ENCODE results near the gene ATP9B. TPM values are rescaled to one million over a fixed set of nuclear protein-coding genes. Genes with fewer than 3 reads are reported as not detected.

ATP9B gene
- total RNA-seq, 1 experiment from 2014 or later = 17.8 TPM

- ChIA-PET RAD21 (ENCODE audit: low non-redundant PET in 1 of 2, low total read pairs in 2 of 2, uncharacterized antibody in 2 of 2, unreplicated experiment in 2 of 2) (no interaction called here), POLR2A (no interaction called here), CTCF (no interaction called here)
- ATAC-seq = no peak
- no peak for TF ChIP-seq ZNF274 (IDR thresholded peaks at IDR 0.05; ENCODE audit: low read depth, low read length)
- no peak for TF ChIP-seq POLR2AphosphoS5 (IDR thresholded peaks at IDR 0.05; ENCODE audit: low read depth, low read length)
- TF ChIP-seq CTCF (IDR thresholded peaks at IDR 0.05 in 2 of 3, conservative IDR thresholded peaks at IDR 0.05 in 1 of 3; ENCODE audit: borderline replicate concordance in 1 of 3, insufficient read depth in 1 of 3, low read depth in 2 of 3, low read length in 2 of 3) = no peak
- no peak for TF ChIP-seq YY1 (IDR thresholded peaks at IDR 0.05; ENCODE audit: extremely low read depth, insufficient replicate concordance, low read depth, low read length)
- no peak for TF ChIP-seq EGR1 (IDR thresholded peaks at IDR 0.05; ENCODE audit: low read depth)
- TF ChIP-seq ELF1 (IDR thresholded peaks at IDR 0.05; ENCODE audit: borderline replicate concordance, low read depth) = no peak
- TF ChIP-seq SP1 (IDR thresholded peaks at IDR 0.05; ENCODE audit: low read depth) = no peak
- TF ChIP-seq ZBTB33 (IDR thresholded peaks at IDR 0.05; ENCODE audit: extremely low read depth, insufficient replicate concordance, low read length) = no peak
- no peak for TF ChIP-seq CBX3 (IDR thresholded peaks at IDR 0.05; ENCODE audit: low read depth)
- TF ChIP-seq MAX (IDR thresholded peaks at IDR 0.05) = no peak
- no peak for TF ChIP-seq POLR2A (IDR thresholded peaks at IDR 0.05; ENCODE audit: borderline replicate concordance, extremely low read depth, insufficient read depth, insufficient read length)
- TF ChIP-seq SIN3A (IDR thresholded peaks at IDR 0.05; ENCODE audit: low read depth) = no peak
- TF ChIP-seq ATF3 (IDR thresholded peaks at IDR 0.05) = no peak
- no peak for TF ChIP-seq CEBPB (IDR thresholded peaks at IDR 0.05; ENCODE audit: low read depth)
- no peak for TF ChIP-seq RAD21 (IDR thresholded peaks at IDR 0.05; ENCODE audit: low read depth)
- no peak for TF ChIP-seq FOSL1 (IDR thresholded peaks at IDR 0.05; ENCODE audit: low read depth)
- no peak for TF ChIP-seq TCF7L2 (IDR thresholded peaks at IDR 0.05; ENCODE audit: borderline replicate concordance, extremely low read depth, insufficient read depth, insufficient read length)
- TF ChIP-seq EZH2phosphoT487 (IDR thresholded peaks at IDR 0.05; ENCODE audit: borderline replicate concordance) = no peak
- TF ChIP-seq REST (IDR thresholded peaks at IDR 0.05; ENCODE audit: low read depth) = no peak
- TF ChIP-seq SRF (IDR thresholded peaks at IDR 0.05; ENCODE audit: low read depth) = no peak
- Histone ChIP-seq H2AFZ (ENCODE audit: low read depth, low read length, poor library complexity, severe bottlenecking) (no peak overlapping the region), H3K4me1 (ENCODE audit: control insufficient read depth in 1 of 2, insufficient read depth in 2 of 2, low read length in 2 of 2) (no peaks in the 10 kb centered on the region), H4K20me1 (ENCODE audit: insufficient read depth) (no peaks in the 10 kb centered on the region), H3K4me2 (ENCODE audit: low read length) (no peak overlapping the region), H3K79me2 (ENCODE audit: insufficient read depth, low read length) (no peaks in the 10 kb centered on the region), H3K9me3 (ENCODE audit: control insufficient read depth in 1 of 2, insufficient read depth in 1 of 2, low read depth in 1 of 2, low read length in 2 of 2) (no peaks in the 10 kb centered on the region), H3K4me3 (replicated peaks in 1 of 2; ENCODE audit: low read depth in 1 of 2, low read length in 2 of 2) (no peak overlapping the region), H3K27ac (ENCODE audit: low read depth, low read length) (no peak overlapping the region), H3K27me3 (ENCODE audit: insufficient read depth, low read length) (no peaks in the 10 kb centered on the region), H3K9ac (ENCODE audit: low read length) (no peak overlapping the region), H3K36me3 (ENCODE audit: control insufficient read depth in 1 of 2, insufficient read depth in 2 of 2, low read length in 2 of 2) (no peaks in the 10 kb centered on the region), H3K9me2 (ENCODE audit: insufficient read depth) (no peaks in the 10 kb centered on the region)
- BruUV-seq (replicated peaks) = no TSS peak
- intact Hi-C loops (cut with micrococcal nuclease) = no loop called here
- DNase-seq (ENCODE audit: low read depth, low spot score) = no peak
Measured at GRCh38 chr18:79166702-79167101, 97.5 kb downstream of the ATP9B start.

Measured in HCT116 (cell line).